ENCODE measurements around the gene PRKRA. TPM values are rescaled to one million over a fixed set of nuclear protein-coding genes. Genes with fewer than 3 reads are reported as not detected.

Gene PRKRA
- total RNA-seq, 1 donor from 2014 or later, result 61.3 TPM

DNA sequence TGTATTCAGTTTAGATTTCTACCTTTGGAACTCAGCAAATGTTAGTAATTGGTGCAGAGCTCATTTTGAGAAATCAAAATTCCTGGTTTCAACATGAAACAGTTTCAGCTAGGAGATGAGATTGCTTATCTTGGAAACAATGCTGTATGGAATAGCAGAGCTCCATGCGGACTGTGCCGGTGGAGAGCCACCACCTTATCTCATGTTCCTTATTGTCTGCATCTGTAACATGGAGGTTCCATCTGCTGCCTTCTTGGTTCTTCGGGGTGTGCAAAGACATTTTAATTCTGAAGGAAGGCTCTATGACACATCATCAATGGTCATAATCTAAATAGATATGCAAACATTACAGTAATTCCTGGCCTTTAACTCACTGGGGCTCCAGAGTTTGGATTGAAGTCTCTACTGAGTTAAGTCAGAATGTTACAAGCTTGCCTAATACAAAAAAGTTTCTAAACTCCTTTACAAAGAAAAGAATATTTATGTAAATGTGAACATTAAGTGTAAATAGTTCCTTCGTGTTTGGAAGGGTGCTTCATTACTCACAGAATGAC, 65.3 kb downstream of the PRKRA start:
- TF ChIP-seq, protein P1, sequence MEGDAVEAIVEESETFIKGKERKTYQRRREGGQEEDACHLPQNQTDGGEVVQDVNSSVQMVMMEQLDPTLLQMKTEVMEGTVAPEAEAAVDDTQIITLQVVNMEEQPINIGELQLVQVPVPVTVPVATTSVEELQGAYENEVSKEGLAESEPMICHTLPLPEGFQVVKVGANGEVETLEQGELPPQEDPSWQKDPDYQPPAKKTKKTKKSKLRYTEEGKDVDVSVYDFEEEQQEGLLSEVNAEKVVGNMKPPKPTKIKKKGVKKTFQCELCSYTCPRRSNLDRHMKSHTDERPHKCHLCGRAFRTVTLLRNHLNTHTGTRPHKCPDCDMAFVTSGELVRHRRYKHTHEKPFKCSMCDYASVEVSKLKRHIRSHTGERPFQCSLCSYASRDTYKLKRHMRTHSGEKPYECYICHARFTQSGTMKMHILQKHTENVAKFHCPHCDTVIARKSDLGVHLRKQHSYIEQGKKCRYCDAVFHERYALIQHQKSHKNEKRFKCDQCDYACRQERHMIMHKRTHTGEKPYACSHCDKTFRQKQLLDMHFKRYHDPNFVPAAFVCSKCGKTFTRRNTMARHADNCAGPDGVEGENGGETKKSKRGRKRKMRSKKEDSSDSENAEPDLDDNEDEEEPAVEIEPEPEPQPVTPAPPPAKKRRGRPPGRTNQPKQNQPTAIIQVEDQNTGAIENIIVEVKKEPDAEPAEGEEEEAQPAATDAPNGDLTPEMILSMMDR (IDR thresholded peaks at IDR 0.05), result no peak
- no peak for DNase-seq
- ATAC-seq (ENCODE audit: low read depth), result no peak
- no peaks in the 10 kb centered on the region for H3K36me3 Mint-ChIP-seq (ENCODE audit: low read depth)
- no peaks in the 10 kb centered on the region for H3K4me1 Mint-ChIP-seq
- CTCF ChIA-PET, result interaction anchor here (1.2 kb wide), 1 partner anchor 10 kb away, joined by 3 read pairs; no protein-coding TSS in a partner anchor
- intact Hi-C loops (cut with micrococcal nuclease), result no loop called here
- peaks cover 1% of the 10 kb centered on the region for H3K27me3 Mint-ChIP-seq
- no peaks in the 10 kb centered on the region for H3K9me3 Mint-ChIP-seq
- POLR2A ChIA-PET, result no interaction called here
- no peak overlapping the region for H3K27ac Mint-ChIP-seq
- no peak overlapping the region for H3K4me3 Mint-ChIP-seq

DNA sequence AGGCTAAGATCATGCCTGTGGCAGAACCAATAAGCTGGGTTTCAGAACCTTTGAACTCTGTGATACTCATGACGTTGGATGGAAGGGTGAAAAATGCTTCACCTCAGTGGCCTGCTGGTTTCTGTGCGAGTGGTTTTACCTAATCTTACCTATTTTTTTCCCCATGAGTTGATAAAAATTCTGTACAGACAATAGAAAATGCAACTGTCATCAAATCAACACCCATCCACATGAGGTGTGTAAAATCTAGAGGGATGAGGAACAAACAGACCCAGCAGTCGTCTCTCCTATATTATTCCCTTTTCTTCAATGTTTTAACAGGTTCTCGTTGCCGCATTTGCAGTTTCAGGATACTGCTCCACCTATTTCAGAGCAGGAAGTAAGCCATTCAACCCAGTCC, 67.3 kb downstream of the PRKRA start:
- no peaks in the 10 kb centered on the region for H3K4me1 Mint-ChIP-seq
- ChIA-PET CTCF (interaction anchor here (1.8 kb wide), 1 partner anchor 14 kb away, joined by 7 read pairs; no protein-coding TSS in a partner anchor), POLR2A (no interaction called here)
- TF ChIP-seq, protein P1 (IDR thresholded peaks at IDR 0.05), result no peak
- H3K27ac Mint-ChIP-seq, result no peak overlapping the region
- ATAC-seq (ENCODE audit: low read depth) (no peak), DNase-seq (no peak)
- H3K36me3 Mint-ChIP-seq (ENCODE audit: low read depth), result no peaks in the 10 kb centered on the region
- H3K9me3 Mint-ChIP-seq, result no peaks in the 10 kb centered on the region
- H3K4me3 Mint-ChIP-seq, result no peak overlapping the region
- H3K27me3 Mint-ChIP-seq, result peaks cover 3% of the 10 kb centered on the region
- intact Hi-C loops (cut with micrococcal nuclease), result loop anchor here (5.0 kb wide), 1 partner anchor 1079 kb away; no protein-coding TSS in a partner anchor

Other genes with a start within 250 kb of the PRKRA start
- 2.0 and 3.1 TPM in 2 replicates for gene PJVK, start 203 bp upstream of the PRKRA start, total RNA-seq
- 0.44 and 0.64 TPM in 2 replicates for gene FKBP7, start 27.4 kb upstream of the PRKRA start, total RNA-seq
- 28.3 and 29.6 TPM in 2 replicates for gene PLEKHA3, start 29.3 kb upstream of the PRKRA start, total RNA-seq

Data from activated B cell treated with CpG ODN at 0.5 μM for 24 hours (primary cell).